HepG2 (cell line): Measurements from ENCODE around the gene NUP35. TPM values are rescaled to one million over a fixed set of nuclear protein-coding genes. Genes with fewer than 3 reads are reported as not detected.

Source experiments
- ARNT2 ChIP-seq: sonication (generic); formaldehyde crosslinking; IDR thresholded peaks from 2 replicates; pipeline ENCODE4 v1.8.0; 2022; ENCODE audit warnings: mild to moderate bottlenecking, low read depth, missing genetic modification reagents, moderate library complexity
- DR1 ChIP-seq: sonication (generic); formaldehyde crosslinking; IDR thresholded peaks from 2 replicates; pipeline ENCODE4 v1.8.0; 2021; ENCODE audit warnings: mild to moderate bottlenecking, missing genetic modification reagents, inconsistent platforms
- GTF3A ChIP-seq: sonication (generic); formaldehyde crosslinking; conservative IDR thresholded peaks from 2 replicates; pipeline ENCODE4 v1.4.0; 2020; ENCODE audit warnings: mild to moderate bottlenecking, missing genetic modification reagents
- HNRNPUL1 ChIP-seq: fragments of 200-400 bp; formaldehyde crosslinking; IDR thresholded peaks from 2 replicates; pipeline ENCODE4 v1.6.1; 2017; ENCODE audit warnings: low read depth, mild to moderate bottlenecking, low read length, moderate library complexity
- HOXA9 ChIP-seq: sonication (generic); formaldehyde crosslinking; IDR thresholded peaks from 2 replicates; pipeline ENCODE4 v1.8.1; 2022; ENCODE audit warnings: missing genetic modification reagents, mild to moderate bottlenecking, moderate library complexity, borderline replicate concordance
- IRF2 ChIP-seq: IDR thresholded peaks from 2 replicates; pipeline ENCODE4 v1.6.1; 2018; ENCODE audit warnings: missing genetic modification reagents, missing compliant biosample characterization
- IRX3 ChIP-seq: sonication (generic); formaldehyde crosslinking; IDR thresholded peaks from 2 replicates; pipeline ENCODE4 v1.8.1; 2023; ENCODE audit warnings: mild to moderate bottlenecking, low read depth, missing genetic modification reagents, borderline replicate concordance
- KDM5A ChIP-seq: fragments of 200-600 bp; sonication (generic); IDR thresholded peaks from 2 replicates; pipeline ENCODE4 v1.7.0; 2018; ENCODE audit warnings: antibody characterized with exemption, mild to moderate bottlenecking, low read length, borderline replicate concordance
- RBM22 ChIP-seq: fragments of 200-400 bp; formaldehyde crosslinking; optimal IDR thresholded peaks from 2 replicates; pipeline ENCODE3; 2017; ENCODE audit warnings: mild to moderate bottlenecking, low read length, moderate library complexity
- REPIN1 ChIP-seq: sonication (generic); formaldehyde crosslinking; IDR thresholded peaks from 2 replicates; pipeline ENCODE4 v1.8.0; 2022; ENCODE audit warnings: missing genetic modification reagents, low read depth, mild to moderate bottlenecking, borderline replicate concordance
- ZNF138 ChIP-seq: sonication (generic); formaldehyde crosslinking; IDR thresholded peaks from 2 replicates; pipeline ENCODE4 v1.5.0; 2020; ENCODE audit warnings: mild to moderate bottlenecking, low read depth, missing genetic modification reagents
- ZNF224 ChIP-seq: sonication (generic); formaldehyde crosslinking; IDR thresholded peaks from 2 replicates; pipeline ENCODE4 v1.5.0; 2020; ENCODE audit warnings: mild to moderate bottlenecking, missing genetic modification reagents
- ZNF263 ChIP-seq: sonication (generic); formaldehyde crosslinking; IDR thresholded peaks from 2 replicates; pipeline ENCODE4 v1.4.0; 2020; ENCODE audit warnings: missing genetic modification reagents
- ZNF354B ChIP-seq: sonication (generic); formaldehyde crosslinking; IDR thresholded peaks from 2 replicates; pipeline ENCODE4 v1.8.0; 2022; ENCODE audit warnings: mild to moderate bottlenecking, missing genetic modification reagents
- ZNF501 ChIP-seq: sonication (generic); formaldehyde crosslinking; IDR thresholded peaks from 2 replicates; pipeline ENCODE4 v1.5.1; 2020; ENCODE audit warnings: mild to moderate bottlenecking, moderate library complexity, missing genetic modification reagents
- polyA plus RNA-seq, 8 experiments: library from polyadenylated mRNA; depleted of rRNA in 3 of 8; stranded (reverse) in 7 of 8; unstranded in 1 of 8; fragments of >200 nt; fragmentation: Illumina TruSeq in 4 of 8; extraction: Trizol in 4 of 8; gene quantifications; 2 replicates each; pipeline versions ENCODE4 v1.2.1 to v1.2.3, GENCODE V29; 2011 to 2016; ENCODE audit warnings: low read depth in 4 of 8, missing spikeins in 1 of 8, mixed read lengths in 1 of 8; ENCODE audit not compliant: insufficient read depth in 1 of 8
- total RNA-seq, 5 experiments: library from RNA; depleted of rRNA; stranded (reverse); fragments of >200 nt; fragmentation: Illumina TruSeq; extraction: Trizol; gene quantifications; 2 replicates each; pipeline ENCODE4 v1.2.3, GENCODE V29; 2016; ENCODE audit warnings: low read depth in 1 of 5
- TF ChIP-seq, protein P1 (sequence below): IDR thresholded peaks from 2 replicates; pipeline ENCODE4 v1.6.1; 2016; ENCODE audit warnings: low read depth
- TF ChIP-seq, protein P2 (sequence below): sonication (generic); formaldehyde crosslinking; IDR thresholded peaks from 2 replicates; pipeline ENCODE4 v1.4.0; 2020; ENCODE audit warnings: missing genetic modification reagents
- TF ChIP-seq, protein P3 (sequence below): sonication (generic); formaldehyde crosslinking; IDR thresholded peaks from 2 replicates; pipeline ENCODE4 v1.4.0; 2020; ENCODE audit warnings: missing genetic modification reagents
- TF ChIP-seq, protein P4 (sequence below): sonication (generic); formaldehyde crosslinking; conservative IDR thresholded peaks from 2 replicates; pipeline ENCODE4 v1.8.1; 2023; ENCODE audit warnings: missing genetic modification reagents
- TF ChIP-seq, protein P5 (sequence below): sonication (generic); formaldehyde crosslinking; IDR thresholded peaks from 2 replicates; pipeline ENCODE4 v1.5.0; 2020; ENCODE audit warnings: mild to moderate bottlenecking, missing genetic modification reagents
- TF ChIP-seq, protein P6 (sequence below): IDR thresholded peaks from 2 replicates; pipeline ENCODE4 v1.6.1; 2016; ENCODE audit warnings: mild to moderate bottlenecking, missing biosample characterization, missing genetic modification reagents

Gene NUP35
- total and polyA plus RNA-seq, 2 of the 13 experiments (the other 11 are each of a cell fraction or from before 2014, with no cell fraction given): 16.9 to 53.6 TPM

DNA sequence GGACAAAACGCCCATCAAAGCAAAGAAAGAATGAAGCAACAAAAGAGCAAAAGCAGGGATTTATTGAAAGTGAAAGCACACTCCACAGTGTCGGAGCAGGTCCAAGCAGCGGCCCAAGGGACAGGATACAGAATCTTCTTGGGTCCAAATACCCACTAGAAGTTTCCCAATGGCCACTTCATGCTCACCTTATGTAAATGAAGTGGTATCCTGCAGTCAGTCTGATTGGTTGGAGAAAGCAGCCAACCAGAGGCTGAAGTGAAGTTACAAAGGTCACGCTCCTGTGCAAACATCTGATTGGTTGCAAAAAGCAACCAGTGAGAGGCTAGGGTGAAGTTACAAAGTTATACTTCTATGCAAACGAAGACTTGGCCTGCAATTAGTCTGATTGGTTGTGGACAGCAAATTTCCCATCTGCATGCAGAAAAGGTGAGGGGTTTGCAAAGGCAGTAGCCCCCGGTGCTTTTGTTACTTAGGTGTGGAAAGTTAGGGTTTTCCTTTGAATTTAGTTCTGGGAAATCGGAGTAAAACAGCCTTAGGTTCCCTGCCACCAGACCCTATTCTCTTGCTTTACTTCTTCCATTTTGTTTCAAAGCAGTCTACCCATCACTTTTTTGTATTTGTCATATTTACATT lies 32.8 kb upstream of the NUP35 start (continued):
- TF ChIP-seq, protein P1, sequence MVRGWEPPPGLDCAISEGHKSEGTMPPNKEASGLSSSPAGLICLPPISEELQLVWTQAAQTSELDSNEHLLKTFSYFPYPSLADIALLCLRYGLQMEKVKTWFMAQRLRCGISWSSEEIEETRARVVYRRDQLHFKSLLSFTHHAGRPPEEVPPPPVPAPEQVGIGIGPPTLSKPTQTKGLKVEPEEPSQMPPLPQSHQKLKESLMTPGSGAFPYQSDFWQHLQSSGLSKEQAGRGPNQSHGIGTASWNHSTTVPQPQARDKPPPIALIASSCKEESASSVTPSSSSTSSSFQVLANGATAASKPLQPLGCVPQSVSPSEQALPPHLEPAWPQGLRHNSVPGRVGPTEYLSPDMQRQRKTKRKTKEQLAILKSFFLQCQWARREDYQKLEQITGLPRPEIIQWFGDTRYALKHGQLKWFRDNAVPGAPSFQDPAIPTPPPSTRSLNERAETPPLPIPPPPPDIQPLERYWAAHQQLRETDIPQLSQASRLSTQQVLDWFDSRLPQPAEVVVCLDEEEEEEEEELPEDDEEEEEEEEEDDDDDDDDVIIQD (CRISPR knock-in tag): peak; percentile 76; the same call in 1 of the 2 replicates
- TF ChIP-seq, protein P2, sequence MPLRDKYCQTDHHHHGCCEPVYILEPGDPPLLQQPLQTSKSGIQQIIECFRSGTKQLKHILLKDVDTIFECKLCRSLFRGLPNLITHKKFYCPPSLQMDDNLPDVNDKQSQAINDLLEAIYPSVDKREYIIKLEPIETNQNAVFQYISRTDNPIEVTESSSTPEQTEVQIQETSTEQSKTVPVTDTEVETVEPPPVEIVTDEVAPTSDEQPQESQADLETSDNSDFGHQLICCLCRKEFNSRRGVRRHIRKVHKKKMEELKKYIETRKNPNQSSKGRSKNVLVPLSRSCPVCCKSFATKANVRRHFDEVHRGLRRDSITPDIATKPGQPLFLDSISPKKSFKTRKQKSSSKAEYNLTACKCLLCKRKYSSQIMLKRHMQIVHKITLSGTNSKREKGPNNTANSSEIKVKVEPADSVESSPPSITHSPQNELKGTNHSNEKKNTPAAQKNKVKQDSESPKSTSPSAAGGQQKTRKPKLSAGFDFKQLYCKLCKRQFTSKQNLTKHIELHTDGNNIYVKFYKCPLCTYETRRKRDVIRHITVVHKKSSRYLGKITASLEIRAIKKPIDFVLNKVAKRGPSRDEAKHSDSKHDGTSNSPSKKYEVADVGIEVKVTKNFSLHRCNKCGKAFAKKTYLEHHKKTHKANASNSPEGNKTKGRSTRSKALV (CRISPR knock-in tag): no peak
- TF ChIP-seq ZNF263 (CRISPR knock-in tag): no peak
- TF ChIP-seq IRX3 (CRISPR knock-in tag): no peak
- TF ChIP-seq, protein P3, sequence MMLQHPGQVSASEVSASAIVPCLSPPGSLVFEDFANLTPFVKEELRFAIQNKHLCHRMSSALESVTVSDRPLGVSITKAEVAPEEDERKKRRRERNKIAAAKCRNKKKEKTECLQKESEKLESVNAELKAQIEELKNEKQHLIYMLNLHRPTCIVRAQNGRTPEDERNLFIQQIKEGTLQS (CRISPR knock-in tag): no peak
- TF ChIP-seq, protein P4, sequence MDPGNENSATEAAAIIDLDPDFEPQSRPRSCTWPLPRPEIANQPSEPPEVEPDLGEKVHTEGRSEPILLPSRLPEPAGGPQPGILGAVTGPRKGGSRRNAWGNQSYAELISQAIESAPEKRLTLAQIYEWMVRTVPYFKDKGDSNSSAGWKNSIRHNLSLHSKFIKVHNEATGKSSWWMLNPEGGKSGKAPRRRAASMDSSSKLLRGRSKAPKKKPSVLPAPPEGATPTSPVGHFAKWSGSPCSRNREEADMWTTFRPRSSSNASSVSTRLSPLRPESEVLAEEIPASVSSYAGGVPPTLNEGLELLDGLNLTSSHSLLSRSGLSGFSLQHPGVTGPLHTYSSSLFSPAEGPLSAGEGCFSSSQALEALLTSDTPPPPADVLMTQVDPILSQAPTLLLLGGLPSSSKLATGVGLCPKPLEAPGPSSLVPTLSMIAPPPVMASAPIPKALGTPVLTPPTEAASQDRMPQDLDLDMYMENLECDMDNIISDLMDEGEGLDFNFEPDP: no peak
- TF ChIP-seq, protein P5, sequence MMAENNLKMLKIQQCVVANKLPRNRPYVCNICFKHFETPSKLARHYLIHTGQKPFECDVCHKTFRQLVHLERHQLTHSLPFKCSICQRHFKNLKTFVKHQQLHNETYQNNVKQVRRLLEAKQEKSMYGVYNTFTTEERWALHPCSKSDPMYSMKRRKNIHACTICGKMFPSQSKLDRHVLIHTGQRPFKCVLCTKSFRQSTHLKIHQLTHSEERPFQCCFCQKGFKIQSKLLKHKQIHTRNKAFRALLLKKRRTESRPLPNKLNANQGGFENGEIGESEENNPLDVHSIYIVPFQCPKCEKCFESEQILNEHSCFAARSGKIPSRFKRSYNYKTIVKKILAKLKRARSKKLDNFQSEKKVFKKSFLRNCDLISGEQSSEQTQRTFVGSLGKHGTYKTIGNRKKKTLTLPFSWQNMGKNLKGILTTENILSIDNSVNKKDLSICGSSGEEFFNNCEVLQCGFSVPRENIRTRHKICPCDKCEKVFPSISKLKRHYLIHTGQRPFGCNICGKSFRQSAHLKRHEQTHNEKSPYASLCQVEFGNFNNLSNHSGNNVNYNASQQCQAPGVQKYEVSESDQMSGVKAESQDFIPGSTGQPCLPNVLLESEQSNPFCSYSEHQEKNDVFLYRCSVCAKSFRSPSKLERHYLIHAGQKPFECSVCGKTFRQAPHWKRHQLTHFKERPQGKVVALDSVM (CRISPR knock-in tag): no peak
- TF ChIP-seq HOXA9 (CRISPR knock-in tag): no peak
- 0 out of 2 replicates have a peak, but pooled peaks have one; percentile 16 for TF ChIP-seq ARNT2 (CRISPR knock-in tag)
- TF ChIP-seq KDM5A: no peak
- no peak for TF ChIP-seq ZNF224 (CRISPR knock-in tag)
- TF ChIP-seq REPIN1 (CRISPR knock-in tag): peak; percentile 27; the same call in 1 of the 2 replicates
- TF ChIP-seq, protein P6, sequence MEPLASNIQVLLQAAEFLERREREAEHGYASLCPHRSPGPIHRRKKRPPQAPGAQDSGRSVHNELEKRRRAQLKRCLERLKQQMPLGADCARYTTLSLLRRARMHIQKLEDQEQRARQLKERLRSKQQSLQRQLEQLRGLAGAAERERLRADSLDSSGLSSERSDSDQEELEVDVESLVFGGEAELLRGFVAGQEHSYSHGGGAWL (CRISPR knock-in tag): no peak
- TF ChIP-seq ZNF501: 0 out of 2 replicates have a peak, but pooled peaks have one; percentile 22
- TF ChIP-seq ZNF138 (CRISPR knock-in tag): no peak
- no peak; the same call in 1 of the 2 replicates for TF ChIP-seq DR1 (CRISPR knock-in tag)
- no peak for TF ChIP-seq RBM22
- TF ChIP-seq ZNF354B: no peak
- peak; percentile 24; the same call in 1 of the 2 replicates for TF ChIP-seq IRF2 (CRISPR knock-in tag)
- TF ChIP-seq GTF3A: no peak
- no peak for TF ChIP-seq HNRNPUL1
